ENCODE results near the gene BCLAF1.
"Not testable (repeated sequence)": the region's sequence is repeated elsewhere in the genome, so short reads cannot be mapped to it uniquely, and the experiment has no call there.

The BCLAF1 gene

GRCh38 chr6:136308469-136308868 is 18.8 kb upstream of the BCLAF1 start:
- not testable (repeated sequence) for DNase-seq

GRCh38 chr6:136307351-136307750 is 17.7 kb upstream of the BCLAF1 start:
- DNase-seq = no peak

- no peak for DNase-seq
These were observed 16.8 kb upstream of the BCLAF1 start for GRCh38 chr6:136306466-136306865.

- no peak for DNase-seq
These were observed 14.8 kb upstream of the BCLAF1 start for GRCh38 chr6:136304410-136304809.

- DNase-seq = no peak
These were observed 13.9 kb upstream of the BCLAF1 start for GRCh38 chr6:136303516-136303915.

GRCh38 chr6:136294621-136295020 is 5.0 kb upstream of the BCLAF1 start:
- no peak for DNase-seq

GRCh38 chr6:136290410-136291010 is 864 bp upstream of the BCLAF1 start:
- peak; percentile 76 for DNase-seq

- DNase-seq = peak; percentile 93
These were observed 393 bp downstream of the BCLAF1 start for GRCh38 chr6:136289327-136289578.

- peak; percentile 86 for DNase-seq
These were observed 900 bp downstream of the BCLAF1 start for GRCh38 chr6:136288566-136289326.

GRCh38 chr6:136284909-136285308 is 4.7 kb downstream of the BCLAF1 start:
- DNase-seq = no peak

GRCh38 chr6:136282906-136283305 is 6.7 kb downstream of the BCLAF1 start:
- no peak for DNase-seq

GRCh38 chr6:136280032-136280609 is 9.5 kb downstream of the BCLAF1 start:
- no peak for DNase-seq

GRCh38 chr6:136274062-136274461 is 15.6 kb downstream of the BCLAF1 start:
- no peak for DNase-seq

- no peak for DNase-seq
These were observed 24.5 kb downstream of the BCLAF1 start for GRCh38 chr6:136265101-136265500.

- no peak for DNase-seq
These were observed 26.7 kb downstream of the BCLAF1 start for GRCh38 chr6:136262940-136263339.

- DNase-seq = no peak
These were observed 34.7 kb downstream of the BCLAF1 start for GRCh38 chr6:136254851-136255466.

- no peak for DNase-seq
These were observed 35.9 kb downstream of the BCLAF1 start for GRCh38 chr6:136253734-136254133.

- DNase-seq = no peak
These were observed 37.2 kb downstream of the BCLAF1 start for GRCh38 chr6:136252441-136252840.

GRCh38 chr6:136251394-136251793 is 38.3 kb downstream of the BCLAF1 start:
- DNase-seq = no peak

- no peak for DNase-seq
These were observed 39.0 kb downstream of the BCLAF1 start for GRCh38 chr6:136250686-136251008.

- DNase-seq = peak; percentile 91
These were observed 39.6 kb downstream of the BCLAF1 start, which contains the start of gene MTFR2 for GRCh38 chr6:136249811-136250685. Gene MTFR2 (minus strand): TSS chr6:136250311. CDS start chr6:136249099, 1,212 bp downstream.

- no peak for DNase-seq
These were observed 40.3 kb downstream of the BCLAF1 start for GRCh38 chr6:136249336-136249735.

- DNase-seq = no peak
These were observed 45.5 kb downstream of the BCLAF1 start for GRCh38 chr6:136244061-136244616.
